GM12873 (cell line): ENCODE results near the gene CLIP1.

Experiments
- TF ChIP-seq, protein P1 (sequence below): IDR thresholded peaks from 2 replicates; pipeline ENCODE4 v1.5.1; 2012; ENCODE audit warnings: low read depth, mild to moderate bottlenecking, moderate library complexity, low read length, control low read depth; ENCODE audit not compliant: insufficient read depth; ENCODE audit errors: missing control alignments

Gene CLIP1

DNA sequence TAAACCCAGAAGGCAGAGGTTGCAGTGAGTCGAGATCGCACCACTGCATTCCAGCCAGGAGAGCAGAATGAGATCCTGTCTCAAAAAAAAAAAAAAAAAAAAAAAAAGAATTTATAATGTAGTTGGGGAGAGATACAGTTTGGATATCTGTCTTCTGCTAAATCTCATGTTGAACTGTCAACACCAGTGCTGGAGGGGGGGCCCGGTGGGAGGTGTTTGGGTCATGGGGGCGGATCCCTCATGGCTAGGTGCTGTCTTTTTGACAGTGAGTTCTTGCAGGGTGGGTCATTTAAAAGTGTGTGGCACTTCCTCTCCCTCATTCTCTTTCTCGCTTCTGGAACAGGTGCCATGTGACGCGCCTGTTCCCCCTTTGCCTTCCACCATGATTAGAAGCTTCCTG is 32.8 kb downstream of the CLIP1 start:
- TF ChIP-seq, protein P1, sequence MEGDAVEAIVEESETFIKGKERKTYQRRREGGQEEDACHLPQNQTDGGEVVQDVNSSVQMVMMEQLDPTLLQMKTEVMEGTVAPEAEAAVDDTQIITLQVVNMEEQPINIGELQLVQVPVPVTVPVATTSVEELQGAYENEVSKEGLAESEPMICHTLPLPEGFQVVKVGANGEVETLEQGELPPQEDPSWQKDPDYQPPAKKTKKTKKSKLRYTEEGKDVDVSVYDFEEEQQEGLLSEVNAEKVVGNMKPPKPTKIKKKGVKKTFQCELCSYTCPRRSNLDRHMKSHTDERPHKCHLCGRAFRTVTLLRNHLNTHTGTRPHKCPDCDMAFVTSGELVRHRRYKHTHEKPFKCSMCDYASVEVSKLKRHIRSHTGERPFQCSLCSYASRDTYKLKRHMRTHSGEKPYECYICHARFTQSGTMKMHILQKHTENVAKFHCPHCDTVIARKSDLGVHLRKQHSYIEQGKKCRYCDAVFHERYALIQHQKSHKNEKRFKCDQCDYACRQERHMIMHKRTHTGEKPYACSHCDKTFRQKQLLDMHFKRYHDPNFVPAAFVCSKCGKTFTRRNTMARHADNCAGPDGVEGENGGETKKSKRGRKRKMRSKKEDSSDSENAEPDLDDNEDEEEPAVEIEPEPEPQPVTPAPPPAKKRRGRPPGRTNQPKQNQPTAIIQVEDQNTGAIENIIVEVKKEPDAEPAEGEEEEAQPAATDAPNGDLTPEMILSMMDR, result no peak

DNA sequence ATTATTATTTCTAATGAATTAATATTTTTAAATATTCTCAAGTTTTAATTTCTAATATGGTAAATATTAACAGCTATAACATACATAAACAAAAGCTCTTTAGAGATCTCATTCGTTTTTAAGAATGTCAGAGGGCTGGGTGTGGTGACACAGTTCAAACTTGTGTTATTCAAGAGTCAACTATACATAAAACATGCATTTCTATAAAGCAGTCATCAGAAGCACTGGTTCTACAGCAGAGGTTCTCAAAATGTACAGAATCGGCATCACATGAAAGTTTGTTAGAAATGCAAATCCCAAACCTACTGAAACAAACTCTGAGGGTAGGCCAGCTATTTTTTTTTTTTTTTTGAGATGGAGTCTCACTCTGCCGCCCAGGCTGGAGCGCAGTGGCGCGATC is 34.6 kb downstream of the CLIP1 start:
- TF ChIP-seq, protein P1, result no peak

DNA sequence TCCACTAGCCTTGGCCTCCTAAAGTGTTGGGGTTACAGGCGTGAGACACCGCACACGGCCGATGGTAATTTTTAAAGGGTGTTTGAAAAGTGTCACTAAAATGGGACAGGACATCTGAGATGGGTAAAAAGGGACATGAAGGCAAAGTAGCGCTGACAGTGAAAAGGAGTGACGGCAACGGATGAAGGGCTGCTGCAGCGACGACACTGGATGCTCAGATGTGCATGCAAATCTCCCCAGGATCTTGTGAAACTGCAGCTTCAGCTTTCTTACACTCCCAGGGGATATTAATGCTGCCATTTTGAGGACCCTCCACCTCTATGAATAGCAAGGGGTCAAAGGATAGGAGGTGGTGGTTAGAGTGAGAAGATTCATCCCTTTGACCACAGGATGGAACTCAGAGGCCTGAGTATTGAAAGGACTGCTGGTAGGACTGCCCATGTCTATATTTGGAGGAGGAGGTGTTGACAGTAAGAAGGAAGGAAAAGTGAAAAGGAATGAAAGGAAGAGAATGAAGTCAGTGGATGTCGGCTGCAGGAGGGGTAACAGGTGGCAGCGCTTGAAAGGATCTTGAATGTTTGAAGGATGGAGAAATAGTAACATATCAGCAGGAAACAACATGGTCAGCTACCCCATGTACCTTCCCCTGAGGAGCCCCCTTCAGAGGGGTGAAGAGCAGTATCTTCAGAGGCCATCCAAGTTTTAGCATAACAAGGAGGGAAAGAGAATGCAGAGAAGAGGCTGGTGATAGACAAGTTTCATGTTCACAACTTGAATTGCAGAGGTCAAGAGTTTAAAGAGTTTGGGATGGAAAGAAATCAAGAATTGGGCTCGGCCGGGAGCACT is 37.1 kb downstream of the CLIP1 start:
- TF ChIP-seq, protein P1, result no peak

DNA sequence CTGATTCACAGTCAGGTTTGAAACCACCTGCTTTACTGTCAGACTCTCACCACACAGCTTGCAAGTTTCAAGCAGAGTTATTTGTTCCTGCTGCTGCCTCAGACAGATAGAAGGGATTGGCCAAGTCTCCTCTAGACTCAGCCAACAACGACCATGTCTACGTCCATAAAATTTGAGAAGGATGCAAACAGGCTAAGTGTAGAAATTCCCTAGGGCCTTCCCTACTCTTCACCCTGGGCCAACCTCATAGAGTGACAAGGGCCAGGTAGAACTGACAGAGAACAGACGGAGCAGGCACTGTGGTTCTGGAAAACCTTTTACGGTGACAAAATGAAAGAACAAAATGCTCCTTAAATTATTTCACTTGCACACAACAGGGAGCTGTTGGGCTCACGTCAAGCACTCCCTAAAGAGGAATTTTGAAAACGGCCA is 39.5 kb downstream of the CLIP1 start:
- TF ChIP-seq, protein P1, result no peak

DNA sequence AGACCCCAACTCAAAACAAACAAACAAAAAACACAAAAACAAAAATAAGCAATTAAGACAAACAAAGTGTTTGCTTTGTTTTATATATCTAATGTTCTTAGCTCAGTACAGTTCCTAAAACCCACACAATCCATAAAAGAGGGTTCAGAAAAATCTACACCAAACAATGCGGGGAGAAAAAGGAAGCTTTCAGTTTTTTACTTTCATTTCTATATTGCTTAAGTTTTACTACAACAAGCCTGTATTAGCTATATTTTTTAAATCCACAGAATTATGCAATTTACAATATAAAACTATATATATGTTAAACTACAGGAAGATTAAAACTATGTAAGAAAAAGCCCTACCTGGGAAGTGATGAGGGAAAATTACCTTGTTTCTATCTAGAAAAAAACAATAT is 41.4 kb downstream of the CLIP1 start:
- TF ChIP-seq, protein P1, result no peak

DNA sequence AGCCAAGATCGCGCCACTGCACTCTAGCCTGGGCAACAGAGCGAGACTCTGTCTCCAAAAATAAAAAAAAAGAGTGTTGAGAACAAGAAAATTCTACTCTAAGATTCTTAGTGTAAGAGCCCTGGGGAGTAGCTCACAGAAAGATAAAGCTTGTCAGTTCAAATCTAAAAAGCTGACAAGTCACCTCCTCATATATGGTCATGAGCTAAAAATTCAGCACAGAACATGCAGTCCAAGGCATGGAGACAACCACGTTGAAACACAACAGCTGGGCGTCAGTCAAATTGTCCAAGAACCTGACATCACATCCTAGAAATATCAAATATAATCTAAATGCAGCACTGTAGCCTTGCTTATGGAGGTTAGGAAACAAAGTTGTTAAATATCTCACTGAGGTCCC is 47.8 kb downstream of the CLIP1 start:
- TF ChIP-seq, protein P1, result no peak

DNA sequence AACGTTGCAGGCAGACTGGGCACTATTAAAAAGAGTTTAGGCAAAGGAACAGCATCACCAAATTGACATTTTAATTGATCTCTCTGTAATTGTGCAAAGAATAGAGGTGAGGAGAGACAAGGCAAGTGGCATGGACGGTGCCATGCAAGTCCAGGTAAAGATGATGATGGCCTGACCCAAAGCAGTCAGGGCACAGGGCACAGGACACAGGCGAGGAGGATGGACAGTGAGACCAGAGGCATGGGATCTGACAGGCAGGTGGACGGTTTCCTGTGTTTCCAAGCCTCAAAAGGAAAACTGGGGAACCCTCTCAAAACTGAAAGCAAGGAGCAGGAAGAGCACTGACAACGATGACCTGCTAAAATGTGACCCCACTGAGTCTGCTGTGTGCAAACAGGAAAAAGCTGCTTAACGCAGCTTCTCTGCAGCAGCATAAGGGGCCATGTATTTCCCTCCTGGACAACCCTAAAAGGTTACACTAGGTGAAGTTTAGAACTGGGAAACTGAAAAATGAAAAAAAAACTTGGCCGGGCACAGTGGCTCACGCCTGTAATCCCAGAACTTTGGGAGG is 50.9 kb downstream of the CLIP1 start:
- TF ChIP-seq, protein P1, result no peak
